ENCODE results near the gene RNF225. TPM values are rescaled to one million over a fixed set of nuclear protein-coding genes. Genes with fewer than 3 reads are reported as not detected.

Gene RNF225
- total and polyA plus RNA-seq, 2 of the 13 experiments (the other 11 are each of a cell fraction or from before 2014, with no cell fraction given), result not detected

DNA sequence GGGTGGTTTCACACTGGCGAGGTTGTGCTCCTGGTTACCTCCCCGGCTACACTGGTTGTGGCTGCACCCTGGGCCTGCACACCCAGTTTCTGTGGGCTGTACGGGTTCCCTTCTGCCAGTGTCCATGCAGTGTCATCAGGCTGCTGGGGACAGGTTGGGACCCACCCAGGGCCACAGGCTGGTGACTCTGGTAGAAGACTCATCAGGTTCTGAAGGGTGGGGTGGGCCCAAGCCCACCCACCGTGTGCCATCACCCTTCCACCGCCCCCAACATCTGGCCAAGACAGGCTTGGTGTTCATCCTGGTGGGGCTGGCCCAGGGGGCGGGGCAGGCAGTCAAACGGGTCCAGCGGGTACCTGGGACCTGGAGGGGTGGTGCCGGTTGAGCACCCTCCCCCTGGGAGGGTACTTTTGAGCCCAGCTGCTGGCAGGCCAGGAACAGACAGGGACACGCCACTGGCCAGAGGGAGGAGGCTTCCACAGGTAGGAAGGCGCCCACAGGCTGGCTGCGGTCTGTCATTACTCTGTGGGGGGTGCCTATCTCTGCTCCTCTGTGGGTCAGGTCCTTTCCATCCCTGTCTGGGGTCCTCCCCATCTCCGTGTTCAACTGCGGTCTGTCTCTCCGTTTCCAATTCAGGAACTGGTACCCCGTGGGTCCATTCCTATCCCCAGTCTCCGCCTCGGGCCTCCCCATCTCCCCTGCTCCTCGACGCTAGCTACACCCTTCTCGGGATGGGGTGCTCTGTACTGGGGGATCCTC, at the start of gene RNF225 (continued):
- TF ChIP-seq, protein P1, sequence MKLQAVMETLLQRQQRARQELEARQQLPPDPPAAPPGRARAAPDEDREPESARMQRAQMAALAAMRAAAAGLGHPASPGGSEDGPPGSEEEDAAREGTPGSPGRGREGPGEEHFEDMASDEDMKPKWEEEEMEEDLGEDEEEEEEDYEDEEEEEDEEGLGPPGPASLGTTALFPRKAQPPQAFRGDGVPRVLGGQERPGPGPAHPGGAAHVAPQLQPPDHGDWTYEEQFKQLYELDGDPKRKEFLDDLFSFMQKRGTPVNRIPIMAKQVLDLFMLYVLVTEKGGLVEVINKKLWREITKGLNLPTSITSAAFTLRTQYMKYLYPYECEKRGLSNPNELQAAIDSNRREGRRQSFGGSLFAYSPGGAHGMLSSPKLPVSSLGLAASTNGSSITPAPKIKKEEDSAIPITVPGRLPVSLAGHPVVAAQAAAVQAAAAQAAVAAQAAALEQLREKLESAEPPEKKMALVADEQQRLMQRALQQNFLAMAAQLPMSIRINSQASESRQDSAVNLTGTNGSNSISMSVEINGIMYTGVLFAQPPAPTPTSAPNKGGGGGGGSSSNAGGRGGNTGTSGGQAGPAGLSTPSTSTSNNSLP (IDR thresholded peaks at IDR 0.05; ENCODE audit: low read depth, low read length), result no peak
- TF ChIP-seq HHEX (CRISPR knock-in tag; IDR thresholded peaks at IDR 0.05) (no peak), ZNF160 (CRISPR knock-in tag; IDR thresholded peaks at IDR 0.05) (no peak), THAP11 (CRISPR knock-in tag; IDR thresholded peaks at IDR 0.05) (no peak), ZZZ3 (CRISPR knock-in tag; IDR thresholded peaks at IDR 0.05; ENCODE audit: borderline replicate concordance) (no peak), SIN3B (IDR thresholded peaks at IDR 0.05; ENCODE audit: low read length) (no peak), ZFYVE20 (CRISPR knock-in tag; IDR thresholded peaks at IDR 0.05; ENCODE audit: borderline replicate concordance, low read depth) (no peak), RFXAP (CRISPR knock-in tag; IDR thresholded peaks at IDR 0.05; ENCODE audit: borderline replicate concordance) (no peak), FOXJ3 (CRISPR knock-in tag; IDR thresholded peaks at IDR 0.05; ENCODE audit: borderline replicate concordance) (no peak), XRCC5 (optimal IDR thresholded peaks at IDR 0.05; ENCODE audit: low read length) (no peak), U2AF2 (IDR thresholded peaks at IDR 0.05; ENCODE audit: low read depth, low read length) (no peak), KMT2A (CRISPR knock-in tag; IDR thresholded peaks at IDR 0.05) (no peak), MED1 (CRISPR knock-in tag; IDR thresholded peaks at IDR 0.05) (no peak), ZNF138 (CRISPR knock-in tag; IDR thresholded peaks at IDR 0.05; ENCODE audit: low read depth) (no peak), AGO2 (optimal IDR thresholded peaks at IDR 0.05; ENCODE audit: low read depth, low read length) (peak; percentile 99), ASH2L (IDR thresholded peaks at IDR 0.05; ENCODE audit: insufficient read length, low read depth, low read length) (no peak), TEAD3 (CRISPR knock-in tag; optimal IDR thresholded peaks at IDR 0.05; ENCODE audit: borderline replicate concordance) (peak; percentile 9), ZNF589 (CRISPR knock-in tag; conservative IDR thresholded peaks at IDR 0.05) (0 out of 2 replicates have a peak, but pooled peaks have one; percentile 31), ELF1 (CRISPR knock-in tag; IDR thresholded peaks at IDR 0.05) (no peak), ZNF572 (CRISPR knock-in tag; IDR thresholded peaks at IDR 0.05) (no peak)
- TF ChIP-seq, protein P2, sequence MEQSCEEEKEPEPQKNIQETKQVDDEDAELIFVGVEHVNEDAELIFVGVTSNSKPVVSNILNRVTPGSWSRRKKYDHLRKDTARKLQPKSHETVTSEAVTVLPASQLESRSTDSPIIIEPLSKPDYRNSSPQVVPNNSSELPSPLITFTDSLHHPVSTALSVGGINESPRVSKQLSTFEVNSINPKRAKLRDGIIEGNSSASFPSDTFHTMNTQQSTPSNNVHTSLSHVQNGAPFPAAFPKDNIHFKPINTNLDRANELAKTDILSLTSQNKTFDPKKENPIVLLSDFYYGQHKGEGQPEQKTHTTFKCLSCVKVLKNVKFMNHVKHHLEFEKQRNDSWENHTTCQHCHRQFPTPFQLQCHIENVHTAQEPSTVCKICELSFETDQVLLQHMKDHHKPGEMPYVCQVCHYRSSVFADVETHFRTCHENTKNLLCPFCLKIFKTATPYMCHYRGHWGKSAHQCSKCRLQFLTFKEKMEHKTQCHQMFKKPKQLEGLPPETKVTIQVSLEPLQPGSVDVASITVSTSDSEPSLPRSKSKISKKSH (CRISPR knock-in tag; IDR thresholded peaks at IDR 0.05; ENCODE audit: borderline replicate concordance), result no peak
- TF ChIP-seq, protein P3, sequence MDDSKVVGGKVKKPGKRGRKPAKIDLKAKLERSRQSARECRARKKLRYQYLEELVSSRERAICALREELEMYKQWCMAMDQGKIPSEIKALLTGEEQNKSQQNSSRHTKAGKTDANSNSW (CRISPR knock-in tag; IDR thresholded peaks at IDR 0.05; ENCODE audit: borderline replicate concordance), result no peak
- TF ChIP-seq, protein P4, sequence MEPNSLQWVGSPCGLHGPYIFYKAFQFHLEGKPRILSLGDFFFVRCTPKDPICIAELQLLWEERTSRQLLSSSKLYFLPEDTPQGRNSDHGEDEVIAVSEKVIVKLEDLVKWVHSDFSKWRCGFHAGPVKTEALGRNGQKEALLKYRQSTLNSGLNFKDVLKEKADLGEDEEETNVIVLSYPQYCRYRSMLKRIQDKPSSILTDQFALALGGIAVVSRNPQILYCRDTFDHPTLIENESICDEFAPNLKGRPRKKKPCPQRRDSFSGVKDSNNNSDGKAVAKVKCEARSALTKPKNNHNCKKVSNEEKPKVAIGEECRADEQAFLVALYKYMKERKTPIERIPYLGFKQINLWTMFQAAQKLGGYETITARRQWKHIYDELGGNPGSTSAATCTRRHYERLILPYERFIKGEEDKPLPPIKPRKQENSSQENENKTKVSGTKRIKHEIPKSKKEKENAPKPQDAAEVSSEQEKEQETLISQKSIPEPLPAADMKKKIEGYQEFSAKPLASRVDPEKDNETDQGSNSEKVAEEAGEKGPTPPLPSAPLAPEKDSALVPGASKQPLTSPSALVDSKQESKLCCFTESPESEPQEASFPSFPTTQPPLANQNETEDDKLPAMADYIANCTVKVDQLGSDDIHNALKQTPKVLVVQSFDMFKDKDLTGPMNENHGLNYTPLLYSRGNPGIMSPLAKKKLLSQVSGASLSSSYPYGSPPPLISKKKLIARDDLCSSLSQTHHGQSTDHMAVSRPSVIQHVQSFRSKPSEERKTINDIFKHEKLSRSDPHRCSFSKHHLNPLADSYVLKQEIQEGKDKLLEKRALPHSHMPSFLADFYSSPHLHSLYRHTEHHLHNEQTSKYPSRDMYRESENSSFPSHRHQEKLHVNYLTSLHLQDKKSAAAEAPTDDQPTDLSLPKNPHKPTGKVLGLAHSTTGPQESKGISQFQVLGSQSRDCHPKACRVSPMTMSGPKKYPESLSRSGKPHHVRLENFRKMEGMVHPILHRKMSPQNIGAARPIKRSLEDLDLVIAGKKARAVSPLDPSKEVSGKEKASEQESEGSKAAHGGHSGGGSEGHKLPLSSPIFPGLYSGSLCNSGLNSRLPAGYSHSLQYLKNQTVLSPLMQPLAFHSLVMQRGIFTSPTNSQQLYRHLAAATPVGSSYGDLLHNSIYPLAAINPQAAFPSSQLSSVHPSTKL (CRISPR knock-in tag; IDR thresholded peaks at IDR 0.05), result no peak
